Measurements from ENCODE around the gene SHMT2.

DNA sequence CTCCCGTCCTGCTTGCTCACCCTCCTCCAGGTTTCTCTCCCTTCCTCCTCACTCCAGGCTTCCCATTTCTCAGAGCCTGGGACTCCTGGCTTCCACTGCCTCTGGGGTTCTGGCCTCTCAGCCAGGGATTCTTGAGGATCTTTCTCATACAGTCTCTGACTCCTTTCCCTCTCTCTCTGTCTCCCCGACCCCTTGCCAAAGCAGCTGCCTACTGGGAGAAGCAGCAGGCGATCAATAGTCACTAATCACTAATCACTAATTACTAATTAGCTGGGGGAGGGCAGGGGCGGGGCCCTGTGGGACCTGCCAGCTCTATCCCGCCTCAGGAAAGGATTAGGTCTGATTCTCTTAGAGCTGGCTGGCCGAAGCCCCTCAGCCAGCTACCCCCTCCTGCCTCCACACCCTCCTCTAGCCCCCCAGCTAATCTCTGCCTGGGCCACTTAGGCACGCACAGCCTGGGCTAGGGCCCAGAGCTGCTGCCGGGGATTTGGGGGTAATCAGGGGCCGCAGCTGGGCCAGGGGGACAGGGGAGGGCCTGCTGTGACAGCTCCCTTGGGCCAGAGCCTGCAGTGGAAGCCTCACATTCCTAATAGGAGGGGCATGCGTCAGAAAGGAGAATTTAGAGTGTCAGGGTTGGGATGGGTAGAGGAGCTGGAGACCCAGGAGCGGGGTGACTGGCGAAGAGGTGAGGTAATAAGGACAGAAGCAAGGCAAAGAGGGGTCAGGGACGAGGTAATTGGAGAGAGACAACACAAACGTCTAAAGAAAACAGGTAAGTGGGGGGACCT is 10.1 kb upstream of the SHMT2 start:
- TF ChIP-seq, protein P1, sequence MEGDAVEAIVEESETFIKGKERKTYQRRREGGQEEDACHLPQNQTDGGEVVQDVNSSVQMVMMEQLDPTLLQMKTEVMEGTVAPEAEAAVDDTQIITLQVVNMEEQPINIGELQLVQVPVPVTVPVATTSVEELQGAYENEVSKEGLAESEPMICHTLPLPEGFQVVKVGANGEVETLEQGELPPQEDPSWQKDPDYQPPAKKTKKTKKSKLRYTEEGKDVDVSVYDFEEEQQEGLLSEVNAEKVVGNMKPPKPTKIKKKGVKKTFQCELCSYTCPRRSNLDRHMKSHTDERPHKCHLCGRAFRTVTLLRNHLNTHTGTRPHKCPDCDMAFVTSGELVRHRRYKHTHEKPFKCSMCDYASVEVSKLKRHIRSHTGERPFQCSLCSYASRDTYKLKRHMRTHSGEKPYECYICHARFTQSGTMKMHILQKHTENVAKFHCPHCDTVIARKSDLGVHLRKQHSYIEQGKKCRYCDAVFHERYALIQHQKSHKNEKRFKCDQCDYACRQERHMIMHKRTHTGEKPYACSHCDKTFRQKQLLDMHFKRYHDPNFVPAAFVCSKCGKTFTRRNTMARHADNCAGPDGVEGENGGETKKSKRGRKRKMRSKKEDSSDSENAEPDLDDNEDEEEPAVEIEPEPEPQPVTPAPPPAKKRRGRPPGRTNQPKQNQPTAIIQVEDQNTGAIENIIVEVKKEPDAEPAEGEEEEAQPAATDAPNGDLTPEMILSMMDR (IDR thresholded peaks at IDR 0.05), result no peak
- TF ChIP-seq TCF7L2 (IDR thresholded peaks at IDR 0.05; ENCODE audit: low read depth, low read length) (no peak), POLR2AphosphoS5 (IDR thresholded peaks at IDR 0.05; ENCODE audit: low read depth, low read length) (no peak), SIN3A (IDR thresholded peaks at IDR 0.05; ENCODE audit: borderline replicate concordance, insufficient read depth, low read depth, low read length) (no peak)
- TF ChIP-seq, protein P2, sequence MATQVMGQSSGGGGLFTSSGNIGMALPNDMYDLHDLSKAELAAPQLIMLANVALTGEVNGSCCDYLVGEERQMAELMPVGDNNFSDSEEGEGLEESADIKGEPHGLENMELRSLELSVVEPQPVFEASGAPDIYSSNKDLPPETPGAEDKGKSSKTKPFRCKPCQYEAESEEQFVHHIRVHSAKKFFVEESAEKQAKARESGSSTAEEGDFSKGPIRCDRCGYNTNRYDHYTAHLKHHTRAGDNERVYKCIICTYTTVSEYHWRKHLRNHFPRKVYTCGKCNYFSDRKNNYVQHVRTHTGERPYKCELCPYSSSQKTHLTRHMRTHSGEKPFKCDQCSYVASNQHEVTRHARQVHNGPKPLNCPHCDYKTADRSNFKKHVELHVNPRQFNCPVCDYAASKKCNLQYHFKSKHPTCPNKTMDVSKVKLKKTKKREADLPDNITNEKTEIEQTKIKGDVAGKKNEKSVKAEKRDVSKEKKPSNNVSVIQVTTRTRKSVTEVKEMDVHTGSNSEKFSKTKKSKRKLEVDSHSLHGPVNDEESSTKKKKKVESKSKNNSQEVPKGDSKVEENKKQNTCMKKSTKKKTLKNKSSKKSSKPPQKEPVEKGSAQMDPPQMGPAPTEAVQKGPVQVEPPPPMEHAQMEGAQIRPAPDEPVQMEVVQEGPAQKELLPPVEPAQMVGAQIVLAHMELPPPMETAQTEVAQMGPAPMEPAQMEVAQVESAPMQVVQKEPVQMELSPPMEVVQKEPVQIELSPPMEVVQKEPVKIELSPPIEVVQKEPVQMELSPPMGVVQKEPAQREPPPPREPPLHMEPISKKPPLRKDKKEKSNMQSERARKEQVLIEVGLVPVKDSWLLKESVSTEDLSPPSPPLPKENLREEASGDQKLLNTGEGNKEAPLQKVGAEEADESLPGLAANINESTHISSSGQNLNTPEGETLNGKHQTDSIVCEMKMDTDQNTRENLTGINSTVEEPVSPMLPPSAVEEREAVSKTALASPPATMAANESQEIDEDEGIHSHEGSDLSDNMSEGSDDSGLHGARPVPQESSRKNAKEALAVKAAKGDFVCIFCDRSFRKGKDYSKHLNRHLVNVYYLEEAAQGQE (IDR thresholded peaks at IDR 0.05; ENCODE audit: insufficient read depth in 1 of 2, low read depth in 2 of 2, low read length in 1 of 2), result no peak

Data from Panc1 (cell line).